ENCODE data around the gene CT47B1. TPM values are rescaled to one million over a fixed set of nuclear protein-coding genes. Genes with fewer than 3 reads are reported as not detected.
"Not testable (repeated sequence)": the region's sequence is repeated elsewhere in the genome, so short reads cannot be mapped to it uniquely, and the experiment has no call there.

The CT47B1 gene
- not detected for total RNA-seq

- intact Hi-C loops (cut with DNase I); H3K36me3 ChIP-seq; H3K9me3 ChIP-seq; DNase-seq (ENCODE audit: low spot score in 2 of 2); H3K4me1 ChIP-seq; H3K27ac ChIP-seq; H3K27me3 ChIP-seq; H3K4me3 ChIP-seq: not testable (repeated sequence)
Measured at GRCh38 chrX:120875766-120876165, at the start of gene CT47B1. CT47B1 (minus strand) TSS chrX:120875866; CDS start chrX:120875670, 196 bp downstream.

- Histone ChIP-seq H3K9me3 (no peaks in the 10 kb centered on the region), H3K36me3 (no peaks in the 10 kb centered on the region), H3K4me3 (no peak overlapping the region), H3K27ac (no peak overlapping the region), H3K27me3 (no peaks in the 10 kb centered on the region), H3K4me1 (no peaks in the 10 kb centered on the region)
- intact Hi-C loops (cut with DNase I): no loop called here
- no peak for DNase-seq (ENCODE audit: low spot score in 2 of 2)
- no peak for TF ChIP-seq CTCF (IDR thresholded peaks at IDR 0.05)
Measured at GRCh38 chrX:120874678-120875557, 748 bp downstream of the CT47B1 start.

- intact Hi-C loops (cut with DNase I): no loop called here
- Histone ChIP-seq H3K4me3 (no peak overlapping the region), H3K9me3 (no peaks in the 10 kb centered on the region), H3K4me1 (no peaks in the 10 kb centered on the region), H3K27me3 (no peaks in the 10 kb centered on the region), H3K36me3 (no peaks in the 10 kb centered on the region), H3K27ac (no peak overlapping the region)
- DNase-seq (ENCODE audit: low spot score in 2 of 2): no peak
- TF ChIP-seq CTCF (IDR thresholded peaks at IDR 0.05): no peak
Measured at GRCh38 chrX:120857240-120857639, 18.4 kb downstream of the CT47B1 start.

GRCh38 chrX:120840827-120841226, 34.8 kb downstream of the CT47B1 start:
- Histone ChIP-seq H3K4me1 (no peaks in the 10 kb centered on the region), H3K27me3 (no peaks in the 10 kb centered on the region), H3K9me3 (no peaks in the 10 kb centered on the region), H3K36me3 (no peaks in the 10 kb centered on the region), H3K27ac (no peak overlapping the region), H3K4me3 (no peak overlapping the region)
- intact Hi-C loops (cut with DNase I): no loop called here
- no peak for DNase-seq (ENCODE audit: low spot score in 2 of 2)
- no peak for TF ChIP-seq CTCF (IDR thresholded peaks at IDR 0.05)

GRCh38 chrX:120839491-120839890, 36.2 kb downstream of the CT47B1 start:
- Histone ChIP-seq H3K4me1 (no peaks in the 10 kb centered on the region), H3K9me3 (no peaks in the 10 kb centered on the region), H3K4me3 (no peak overlapping the region), H3K36me3 (no peaks in the 10 kb centered on the region), H3K27me3 (no peaks in the 10 kb centered on the region), H3K27ac (no peak overlapping the region)
- DNase-seq (ENCODE audit: low spot score in 2 of 2): no peak
- no peak for TF ChIP-seq CTCF (IDR thresholded peaks at IDR 0.05)
- intact Hi-C loops (cut with DNase I): no loop called here

GRCh38 chrX:120827213-120827612, 48.5 kb downstream of the CT47B1 start:
- H3K27me3 ChIP-seq; DNase-seq (ENCODE audit: low spot score in 2 of 2); H3K9me3 ChIP-seq; intact Hi-C loops (cut with DNase I); H3K4me1 ChIP-seq; H3K27ac ChIP-seq; H3K4me3 ChIP-seq; H3K36me3 ChIP-seq: not testable (repeated sequence)
